B cell (primary cell): Measurements from ENCODE around the gene EPN2. TPM values are rescaled to one million over a fixed set of nuclear protein-coding genes. Genes with fewer than 3 reads are reported as not detected.
"Not testable (repeated sequence)": the region's sequence is repeated elsewhere in the genome, so short reads cannot be mapped to it uniquely, and the experiment has no call there.

ENCODE experiments used
- ATAC-seq: fragments of 200-7000 bp; cut with Tn5 transposase; one replicate; pipeline ENCODE4 v1.10.0; 2021; ENCODE audit warnings: low read depth, mild to moderate bottlenecking, moderate number of reproducible peaks, moderate library complexity
- CTCF ChIA-PET: fragments of 350-600 bp; sonication (Branson Sonifier 250); formaldehyde crosslinking; loops from one replicate; lab custom pipeline; 2021; ENCODE audit warnings: antibody characterized with exemption, inconsistent platforms; lab: Charles Lee
- POLR2A ChIA-PET: fragments of 350-600 bp; sonication (Branson Sonifier 250); formaldehyde crosslinking; loops from one replicate; lab custom pipeline; 2021; ENCODE audit warnings: antibody characterized with exemption; lab: Charles Lee
- DNase-seq: peaks from one replicate; pipeline ENCODE4 v3.0.0; 2013
- H2AFZ ChIP-seq: 2 replicates; pipeline ENCODE4 v1.6.1; 2012; ENCODE audit warnings: mild to moderate bottlenecking, low read depth, low read length; ENCODE audit not compliant: insufficient read depth, poor library complexity, severe bottlenecking
- H3K27ac ChIP-seq, 2 donors: 1 replicate in 1 of 2; 2 replicates in 1 of 2; pipeline ENCODE4 v1.5.1; 2012 to 2013; ENCODE audit warnings: low read length in 2 of 2, mild to moderate bottlenecking in 2 of 2, moderate library complexity in 1 of 2
- H3K27me3 ChIP-seq, 4 experiments: fragments of 200-600 bp in 1 of 4; sonication (generic) in 1 of 4; replicated peaks in 1 of 4; 1 replicate in 2 of 4; 2 replicates in 2 of 4; pipeline versions ENCODE4 v1.6.1 to v1.7.0; 2013 to 2016; ENCODE audit warnings: low read length in 3 of 4, mild to moderate bottlenecking in 2 of 4, mixed read lengths in 1 of 4, moderate library complexity in 1 of 4; ENCODE audit not compliant: insufficient read depth in 4 of 4, control insufficient read depth in 3 of 4; ENCODE audit errors: control extremely low read depth in 1 of 4
- H3K36me3 ChIP-seq, 2 experiments: replicated peaks in 1 of 2; 1 replicate in 1 of 2; 2 replicates in 1 of 2; pipeline versions ENCODE4 v1.6.1 to v1.7.1; 2013; ENCODE audit warnings: low read length in 1 of 2; ENCODE audit not compliant: insufficient read depth in 2 of 2, control insufficient read depth in 1 of 2; ENCODE audit errors: control extremely low read depth in 1 of 2, extremely low read depth in 1 of 2
- H3K4me1 ChIP-seq, 2 donors: fragments of 200-600 bp in 1 of 2; sonication (generic) in 1 of 2; 1 replicate in 1 of 2; 2 replicates in 1 of 2; pipeline versions ENCODE4 v1.5.1 to v1.6.1; 2013 to 2017; ENCODE audit warnings: low read length in 2 of 2; ENCODE audit not compliant: control insufficient read depth in 2 of 2, insufficient read depth in 2 of 2
- H3K4me2 ChIP-seq: replicated peaks from 2 replicates; pipeline ENCODE3; 2012; ENCODE audit warnings: mild to moderate bottlenecking, low read depth, low read length; ENCODE audit not compliant: poor library complexity, severe bottlenecking
- H3K4me3 ChIP-seq, 5 experiments: fragments of 200-600 bp in 1 of 5; sonication (generic) in 1 of 5; 1 replicate in 3 of 5; 2 replicates in 2 of 5; pipeline versions ENCODE4 v1.5.1 to v1.7.0; 2011 to 2016; ENCODE audit warnings: low read length in 4 of 5, mild to moderate bottlenecking in 4 of 5, low read depth in 2 of 5, control low read depth in 1 of 5, moderate library complexity in 1 of 5; ENCODE audit not compliant: insufficient read depth in 1 of 5; ENCODE audit errors: control extremely low read depth in 1 of 5, extremely low read depth in 1 of 5
- H3K79me2 ChIP-seq: fragments of 200-600 bp; sonication (generic); one replicate; pipeline ENCODE4 v1.6.0; 2016; ENCODE audit warnings: low read length; ENCODE audit not compliant: control insufficient read depth, insufficient read depth
- H3K9ac ChIP-seq: fragments of 200-600 bp; sonication (generic); 2 replicates; pipeline ENCODE4 v1.6.1; 2017; ENCODE audit warnings: mild to moderate bottlenecking, low read length, moderate library complexity
- H3K9me3 ChIP-seq, 3 donors: one replicate each; pipeline versions ENCODE4 v1.6.1 to v1.7.1; 2013; ENCODE audit warnings: low read length in 2 of 3; ENCODE audit not compliant: control insufficient read depth in 2 of 3, insufficient read depth in 1 of 3; ENCODE audit errors: control extremely low read depth in 1 of 3
- H4K20me1 ChIP-seq: 2 replicates; pipeline ENCODE4 v1.6.0; 2012; ENCODE audit warnings: mild to moderate bottlenecking, low read length; ENCODE audit not compliant: insufficient read depth, control insufficient read depth, poor library complexity, severe bottlenecking
- H3K27ac Mint-ChIP-seq: one replicate; pipeline ENCODE4 v1.8.0; 2021; ENCODE audit warnings: mixed read lengths
- H3K27me3 Mint-ChIP-seq: one replicate; pipeline ENCODE4 v1.8.0; 2021; ENCODE audit warnings: mixed read lengths
- H3K4me1 Mint-ChIP-seq: one replicate; pipeline ENCODE4 v1.8.0; 2021; ENCODE audit warnings: mixed read lengths
- H3K4me3 Mint-ChIP-seq: one replicate; pipeline ENCODE4 v1.8.0; 2021; ENCODE audit warnings: mixed read lengths
- H3K9me3 Mint-ChIP-seq: one replicate; pipeline ENCODE4 v1.8.0; 2022; ENCODE audit warnings: mixed read lengths; ENCODE audit not compliant: insufficient read depth
- WGBS: methylation state at CpG from one replicate; pipeline ENCODE4 v1.1.5; 2013; ENCODE audit warnings: missing lambda C conversion rate; ENCODE audit not compliant: insufficient coverage; 5-methylcytosine and 5-hydroxymethylcytosine counted together
- intact Hi-C: fragments of 100-400 bp; cut with micrococcal nuclease; formaldehyde crosslinking; loops from one replicate; pipeline ENCODE4 v1.10.0; 2022
- polyA plus RNA-seq: library from polyadenylated mRNA; depleted of rRNA; stranded (reverse); fragments of >200 nt; gene quantifications from 2 replicates; pipeline ENCODE4 v1.2.3, GENCODE V29; 2012
- total RNA-seq, 2 donors: library from RNA; stranded (reverse); fragments of 120-200 nt in 1 of 2; gene quantifications; 1 replicate in 1 of 2; 2 replicates in 1 of 2; pipeline versions ENCODE4 v1.2.3 to v1.2.4, GENCODE V29; 2013 to 2022

EPN2 gene
- total and polyA plus RNA-seq, 2 donors (not counting 1 experiment from before 2014, with no cell fraction given) = 15.7 to 35.6 TPM

DNA sequence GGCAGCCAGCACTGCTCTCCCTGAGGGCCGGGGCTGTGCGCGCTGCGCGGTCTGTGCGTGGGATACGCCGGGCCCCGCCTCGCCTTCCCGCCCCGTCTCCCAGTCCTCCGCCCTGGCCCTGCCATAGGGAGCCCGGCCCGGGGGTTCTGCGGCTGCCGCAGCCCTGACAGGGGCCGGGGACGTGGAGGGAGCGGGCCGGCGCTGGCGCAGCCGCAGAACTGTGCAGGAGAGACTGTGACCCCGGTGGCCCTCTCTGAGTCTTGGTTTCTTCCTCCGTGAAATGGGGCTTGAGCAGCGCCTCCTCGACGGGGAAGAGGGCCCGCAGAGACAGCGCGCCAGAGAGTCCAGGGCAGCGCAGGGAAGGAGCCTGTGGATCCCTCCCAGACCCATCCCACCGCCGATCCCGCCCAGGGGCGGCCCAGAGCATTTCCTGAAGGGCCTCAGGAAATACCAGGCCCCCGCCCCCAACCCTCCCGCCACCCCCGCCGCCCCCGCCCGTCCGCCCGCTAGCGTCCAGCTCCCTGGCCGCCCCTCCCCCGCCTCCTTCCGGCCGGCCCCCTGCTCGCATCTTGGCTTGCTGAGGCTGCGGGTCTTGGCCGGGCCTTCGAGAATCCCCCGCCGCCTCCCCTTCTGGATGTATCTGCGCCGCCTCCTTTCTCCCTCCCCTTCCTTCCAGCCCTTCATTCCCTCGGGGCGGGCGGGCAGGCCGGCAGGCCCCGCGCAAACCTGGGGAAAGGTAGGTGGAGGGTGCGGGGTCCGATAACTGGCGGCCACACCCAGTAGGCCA is 21.9 kb upstream of the EPN2 start:
- H3K9me3 ChIP-seq, DNase-seq, H3K4me3 Mint-ChIP-seq, H3K27ac Mint-ChIP-seq, H3K9me3 Mint-ChIP-seq, H3K27ac ChIP-seq, H3K27me3 ChIP-seq, H4K20me1 ChIP-seq, H3K4me1 Mint-ChIP-seq, H3K36me3 ChIP-seq, H3K79me2 ChIP-seq, intact Hi-C loops, H3K9ac ChIP-seq, H3K4me3 ChIP-seq, CTCF ChIA-PET, H3K4me1 ChIP-seq, H3K27me3 Mint-ChIP-seq, H3K4me2 ChIP-seq, H2AFZ ChIP-seq, POLR2A ChIA-PET: not testable (repeated sequence)
- peak; percentile 39 for ATAC-seq
- no CpG with 5 or more reads among the region's 67 CpGs for WGBS

DNA sequence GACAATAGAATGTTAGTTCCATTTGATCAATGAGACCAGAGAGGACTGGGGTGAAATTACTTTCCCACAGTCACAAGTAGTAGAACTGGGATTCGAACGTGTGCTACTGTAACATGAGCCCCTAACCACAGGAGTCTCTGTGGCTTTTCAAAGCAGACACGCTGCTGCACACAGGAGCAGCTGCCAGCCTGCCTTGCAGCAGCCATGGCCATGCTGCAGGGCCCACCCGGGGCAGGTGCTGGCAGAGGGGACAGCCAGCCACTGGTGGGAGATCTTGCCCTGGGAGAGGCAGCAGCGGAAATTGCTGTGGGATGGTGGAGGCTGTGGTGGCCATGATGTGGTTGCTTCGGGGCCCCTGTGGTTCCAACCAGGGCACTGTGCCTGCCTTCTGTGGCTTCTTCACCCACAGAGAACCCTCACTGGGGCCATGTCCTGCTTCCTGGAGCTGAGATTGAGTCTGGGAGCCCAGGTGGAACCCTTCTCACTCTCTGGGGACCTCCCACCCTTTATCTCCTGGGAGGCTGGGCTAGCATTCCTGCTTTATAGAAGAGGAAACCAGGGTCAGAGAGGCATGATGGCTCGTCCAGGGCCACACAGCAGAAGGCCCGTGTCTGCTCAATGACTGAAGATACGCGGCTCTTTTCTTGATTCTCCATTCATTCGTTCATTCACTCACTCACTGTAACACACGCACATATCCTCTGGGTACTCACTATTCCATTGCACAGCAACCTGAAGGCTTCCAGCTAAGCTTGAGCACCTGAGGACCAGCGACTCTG is 20.8 kb upstream of the EPN2 start:
- H3K79me2 ChIP-seq, CTCF ChIA-PET, H3K27me3 ChIP-seq, H3K36me3 ChIP-seq, H3K4me1 Mint-ChIP-seq, H3K4me3 Mint-ChIP-seq, H3K9ac ChIP-seq, H4K20me1 ChIP-seq, intact Hi-C loops, H3K4me2 ChIP-seq, H3K4me1 ChIP-seq, H3K9me3 ChIP-seq, H3K9me3 Mint-ChIP-seq, H2AFZ ChIP-seq, DNase-seq, H3K27ac Mint-ChIP-seq, H3K27ac ChIP-seq, POLR2A ChIA-PET, H3K27me3 Mint-ChIP-seq, H3K4me3 ChIP-seq: not testable (repeated sequence)
- ATAC-seq = peak; percentile 62
- WGBS = no CpG with 5 or more reads among the region's 13 CpGs

- H3K4me1 ChIP-seq, H2AFZ ChIP-seq, ATAC-seq, H3K9ac ChIP-seq, H3K27me3 Mint-ChIP-seq, H3K9me3 Mint-ChIP-seq, H3K36me3 ChIP-seq, H3K27ac Mint-ChIP-seq, CTCF ChIA-PET, H3K79me2 ChIP-seq, H3K4me1 Mint-ChIP-seq, H3K4me3 ChIP-seq, H3K27me3 ChIP-seq, H3K9me3 ChIP-seq, POLR2A ChIA-PET, intact Hi-C loops, H3K4me3 Mint-ChIP-seq, H4K20me1 ChIP-seq, H3K4me2 ChIP-seq, H3K27ac ChIP-seq, DNase-seq: not testable (repeated sequence)
- WGBS = no CpG with 5 or more reads among the region's 2 CpGs
These were observed 18.3 kb upstream of the EPN2 start for GRCh38 chr17:19218914-19219313.

DNA sequence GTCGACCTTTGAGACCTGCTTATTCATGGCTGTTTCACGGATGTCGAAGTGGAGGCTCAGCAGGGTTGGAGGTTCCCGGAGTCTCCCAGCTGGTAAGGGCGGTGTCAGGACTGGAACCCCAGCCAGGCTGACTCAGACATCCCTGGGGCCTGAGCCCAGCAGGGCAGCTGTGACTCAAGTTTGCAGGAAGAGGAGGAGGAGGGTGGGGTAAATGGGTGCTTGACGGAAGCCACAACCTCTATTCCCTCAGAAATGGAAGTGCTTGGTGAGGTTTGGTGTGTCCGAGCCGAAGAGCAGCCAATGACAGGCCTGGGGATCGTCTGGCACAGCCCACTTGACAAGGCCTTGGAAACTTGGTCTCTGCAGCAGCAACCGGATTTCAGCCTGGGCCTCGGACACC is 17.8 kb upstream of the EPN2 start:
- H3K27ac ChIP-seq, H3K4me3 ChIP-seq, H3K4me1 ChIP-seq, H3K36me3 ChIP-seq, DNase-seq, H3K4me2 ChIP-seq, intact Hi-C loops, H3K9me3 ChIP-seq, H3K9ac ChIP-seq, POLR2A ChIA-PET, H3K27ac Mint-ChIP-seq, H3K27me3 Mint-ChIP-seq, H3K79me2 ChIP-seq, H3K4me1 Mint-ChIP-seq, ATAC-seq, CTCF ChIA-PET, H3K27me3 ChIP-seq, H3K9me3 Mint-ChIP-seq, H4K20me1 ChIP-seq, H2AFZ ChIP-seq, H3K4me3 Mint-ChIP-seq: not testable (repeated sequence)
- no CpG with 5 or more reads among the region's 11 CpGs for WGBS
